Liver (tissue), 9 donors: Measurements from ENCODE around the gene RALB. TPM values are rescaled to one million over a fixed set of nuclear protein-coding genes. Genes with fewer than 3 reads are reported as not detected.
A peak's percentile ranks its signal among the peaks of the same experiment; 100 is the strongest.

Source experiments
- DNase-seq: peaks from one replicate; pipeline ENCODE4 v3.0.0-alpha.2; 2017; ENCODE audit warnings: low spot score
- H3K27ac ChIP-seq, 2 donors: one replicate each; pipeline ENCODE4 v1.7.0; 2013; ENCODE audit warnings: inconsistent platforms in 2 of 2, low read length in 2 of 2, control low read depth in 1 of 2, low read depth in 1 of 2, mild to moderate bottlenecking in 1 of 2
- H3K27me3 ChIP-seq, 4 donors: one replicate each; pipeline versions ENCODE4 v1.6.1 to v1.7.0; 2013; ENCODE audit warnings: low read length in 3 of 4, inconsistent platforms in 1 of 4, mild to moderate bottlenecking in 1 of 4, moderate library complexity in 1 of 4; ENCODE audit not compliant: control insufficient read depth in 4 of 4, insufficient read depth in 4 of 4
- H3K36me3 ChIP-seq, 4 donors: one replicate each; pipeline versions ENCODE4 v1.6.1 to v1.7.0; 2013; ENCODE audit warnings: low read length in 3 of 4, mild to moderate bottlenecking in 3 of 4, low read depth in 1 of 4, moderate library complexity in 1 of 4; ENCODE audit not compliant: control insufficient read depth in 4 of 4, insufficient read depth in 3 of 4
- H3K4me1 ChIP-seq, 4 donors: one replicate each; pipeline versions ENCODE4 v1.6.1 to v1.7.0; 2013; ENCODE audit warnings: low read length in 3 of 4, mild to moderate bottlenecking in 3 of 4, moderate library complexity in 1 of 4; ENCODE audit not compliant: control insufficient read depth in 4 of 4, insufficient read depth in 4 of 4
- H3K4me3 ChIP-seq, 3 donors: one replicate each; pipeline versions ENCODE4 v1.6.1 to v1.7.0; 2013; ENCODE audit warnings: low read length in 3 of 3, control low read depth in 1 of 3, low read depth in 1 of 3, mild to moderate bottlenecking in 1 of 3
- H3K9ac ChIP-seq, 2 donors: one replicate each; pipeline ENCODE4 v1.7.0; 2013; ENCODE audit warnings: low read length in 2 of 2, mild to moderate bottlenecking in 2 of 2, moderate library complexity in 2 of 2, control low read depth in 1 of 2, low read depth in 1 of 2
- H3K9me3 ChIP-seq, 4 donors: one replicate each; pipeline versions ENCODE4 v1.6.1 to v1.7.0; 2013; ENCODE audit warnings: low read length in 3 of 4; ENCODE audit not compliant: control insufficient read depth in 4 of 4
- EGR1 ChIP-seq, 2 donors: IDR thresholded peaks; 2 replicates each; pipeline ENCODE4 v1.6.1; 2016 to 2018; ENCODE audit warnings: antibody characterized with exemption in 2 of 2, low read depth in 2 of 2
- FOXA1 ChIP-seq: IDR thresholded peaks from 2 replicates; pipeline ENCODE4 v1.6.1; 2016; ENCODE audit warnings: antibody characterized with exemption
- FOXA2 ChIP-seq: IDR thresholded peaks from 2 replicates; pipeline ENCODE4 v1.6.1; 2016; ENCODE audit warnings: antibody characterized with exemption
- GABPA ChIP-seq, 2 donors: IDR thresholded peaks in 1 of 2; conservative IDR thresholded peaks in 1 of 2; 2 replicates each; pipeline ENCODE4 v1.6.1; 2016; ENCODE audit warnings: antibody characterized with exemption in 2 of 2, mild to moderate bottlenecking in 1 of 2, moderate library complexity in 1 of 2
- HNF4A ChIP-seq, 2 donors: conservative IDR thresholded peaks; 2 replicates each; pipeline ENCODE4 v1.6.1; 2016; ENCODE audit warnings: antibody characterized with exemption in 2 of 2, mild to moderate bottlenecking in 2 of 2
- HNF4G ChIP-seq: IDR thresholded peaks from 2 replicates; pipeline ENCODE4 v1.6.1; 2016; ENCODE audit warnings: antibody characterized with exemption
- JUND ChIP-seq, 2 donors: IDR thresholded peaks; 2 replicates each; pipeline ENCODE4 v1.6.1; 2016; ENCODE audit warnings: antibody characterized with exemption in 2 of 2
- NR2F2 ChIP-seq: IDR thresholded peaks from 2 replicates; pipeline ENCODE4 v1.6.1; 2016; ENCODE audit warnings: antibody characterized with exemption
- RAD21 ChIP-seq, 2 donors: IDR thresholded peaks; 2 replicates each; pipeline ENCODE4 v1.6.1; 2016; ENCODE audit warnings: antibody characterized with exemption in 2 of 2, mild to moderate bottlenecking in 2 of 2
- RXRA ChIP-seq, 2 donors: IDR thresholded peaks; 2 replicates each; pipeline ENCODE4 v1.6.1; 2017 to 2018; ENCODE audit warnings: antibody characterized with exemption in 2 of 2, mild to moderate bottlenecking in 1 of 2
- SP1 ChIP-seq: IDR thresholded peaks from 2 replicates; pipeline ENCODE4 v1.6.1; 2018; ENCODE audit warnings: antibody characterized with exemption, mild to moderate bottlenecking
- TAF1 ChIP-seq: conservative IDR thresholded peaks from 2 replicates; pipeline ENCODE4 v1.6.1; 2016; ENCODE audit warnings: antibody characterized with exemption, mild to moderate bottlenecking
- YY1 ChIP-seq: IDR thresholded peaks from 2 replicates; pipeline ENCODE4 v1.6.1; 2016; ENCODE audit warnings: antibody characterized with exemption, mild to moderate bottlenecking
- WGBS: extraction: QIAGEN DNeasy Blood & Tissue Kit; methylation state at CpG from one replicate; pipeline ENCODE4 v1.1.7; 2013; 5-methylcytosine and 5-hydroxymethylcytosine counted together
- polyA plus RNA-seq, 2 donors: library from polyadenylated mRNA; stranded (reverse) in 1 of 2; unstranded in 1 of 2; fragments of 200-250 nt in 1 of 2; fragments of >200 nt in 1 of 2; fragmentation: Nextera tagmentation in 1 of 2; extraction: Ambion mirVana in 1 of 2; gene quantifications; one replicate each; pipeline versions ENCODE4 v1.2.1 to v1.2.3, GENCODE V29; 2013 to 2015
- total RNA-seq, 2 donors: library from RNA; depleted of rRNA; stranded (reverse); fragments of >200 nt; gene quantifications; one replicate each; pipeline ENCODE4 v1.2.3, GENCODE V29; 2014
- TF ChIP-seq, protein P1 (sequence below): IDR thresholded peaks from 2 replicates; pipeline ENCODE4 v1.6.1; 2016; ENCODE audit warnings: antibody characterized with exemption, mild to moderate bottlenecking
- TF ChIP-seq, protein P2 (sequence below): IDR thresholded peaks from 2 replicates; pipeline ENCODE4 v1.6.1; 2016; ENCODE audit warnings: antibody characterized with exemption
- TF ChIP-seq, protein P3 (sequence below): fragments of 150-350 bp; IDR thresholded peaks from 2 replicates; pipeline ENCODE4 v1.5.1; 2017; ENCODE audit warnings: improper control_type of control experiment, low read depth, low read length; ENCODE audit not compliant: missing input control
- TF ChIP-seq, protein P4 (sequence below): IDR thresholded peaks from 2 replicates; pipeline ENCODE4 v1.6.1; 2016; ENCODE audit warnings: antibody characterized with exemption
- TF ChIP-seq, protein P5 (sequence below): IDR thresholded peaks from 2 replicates; pipeline ENCODE4 v1.6.1; 2016; ENCODE audit warnings: antibody characterized with exemption
- donor health status: healthy.
- donor health status: healthy.
- donor health status: healthy.
- donor health status: healthy.
- donor health status: healthy.

Gene RALB
- total and polyA plus RNA-seq, 4 donors, result 11.1 to 26.4 (median 20.1) TPM

DNA sequence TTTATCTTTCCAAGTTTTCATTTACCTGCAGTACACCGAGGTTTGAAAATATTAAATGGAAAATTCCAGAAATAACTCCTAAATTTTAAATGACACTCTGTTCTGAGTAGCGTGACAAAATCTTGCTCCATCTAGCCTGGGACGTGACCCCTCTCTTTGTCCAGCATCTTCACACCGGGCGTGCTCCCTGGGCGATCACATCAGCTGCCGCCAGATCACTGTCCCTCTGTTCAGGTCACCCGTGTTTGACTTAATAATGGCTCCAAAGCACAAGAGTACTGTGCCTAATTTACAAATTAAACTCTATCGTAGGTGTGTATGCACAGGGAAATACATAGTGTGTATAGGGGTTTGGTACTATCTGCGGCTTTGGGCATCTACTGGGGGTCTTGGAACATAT is 23.3 kb upstream of the RALB start:
- peaks cover 4 to 15% (median 11%) of the 10 kb centered on the region in 4 donors for H3K4me1 ChIP-seq
- no peaks in the 10 kb centered on the region for H3K36me3 ChIP-seq
- no peak overlapping the region for H3K9ac ChIP-seq
- no peak overlapping the region for H3K27ac ChIP-seq
- WGBS, result 91% methylated on average over 10 of the region's 10 CpGs
- no peak for TF ChIP-seq FOXA2
- TF ChIP-seq HNF4G, result no peak
- no peak for TF ChIP-seq HNF4A (conservative IDR thresholded peaks at IDR 0.05)
- no peak for TF ChIP-seq JUND (IDR thresholded peaks at IDR 0.05)
- no peak for TF ChIP-seq GABPA (IDR thresholded peaks at IDR 0.05 in 1 of 2, conservative IDR thresholded peaks at IDR 0.05 in 1 of 2)
- TF ChIP-seq RAD21 (IDR thresholded peaks at IDR 0.05), result no peak
- TF ChIP-seq, protein P1, sequence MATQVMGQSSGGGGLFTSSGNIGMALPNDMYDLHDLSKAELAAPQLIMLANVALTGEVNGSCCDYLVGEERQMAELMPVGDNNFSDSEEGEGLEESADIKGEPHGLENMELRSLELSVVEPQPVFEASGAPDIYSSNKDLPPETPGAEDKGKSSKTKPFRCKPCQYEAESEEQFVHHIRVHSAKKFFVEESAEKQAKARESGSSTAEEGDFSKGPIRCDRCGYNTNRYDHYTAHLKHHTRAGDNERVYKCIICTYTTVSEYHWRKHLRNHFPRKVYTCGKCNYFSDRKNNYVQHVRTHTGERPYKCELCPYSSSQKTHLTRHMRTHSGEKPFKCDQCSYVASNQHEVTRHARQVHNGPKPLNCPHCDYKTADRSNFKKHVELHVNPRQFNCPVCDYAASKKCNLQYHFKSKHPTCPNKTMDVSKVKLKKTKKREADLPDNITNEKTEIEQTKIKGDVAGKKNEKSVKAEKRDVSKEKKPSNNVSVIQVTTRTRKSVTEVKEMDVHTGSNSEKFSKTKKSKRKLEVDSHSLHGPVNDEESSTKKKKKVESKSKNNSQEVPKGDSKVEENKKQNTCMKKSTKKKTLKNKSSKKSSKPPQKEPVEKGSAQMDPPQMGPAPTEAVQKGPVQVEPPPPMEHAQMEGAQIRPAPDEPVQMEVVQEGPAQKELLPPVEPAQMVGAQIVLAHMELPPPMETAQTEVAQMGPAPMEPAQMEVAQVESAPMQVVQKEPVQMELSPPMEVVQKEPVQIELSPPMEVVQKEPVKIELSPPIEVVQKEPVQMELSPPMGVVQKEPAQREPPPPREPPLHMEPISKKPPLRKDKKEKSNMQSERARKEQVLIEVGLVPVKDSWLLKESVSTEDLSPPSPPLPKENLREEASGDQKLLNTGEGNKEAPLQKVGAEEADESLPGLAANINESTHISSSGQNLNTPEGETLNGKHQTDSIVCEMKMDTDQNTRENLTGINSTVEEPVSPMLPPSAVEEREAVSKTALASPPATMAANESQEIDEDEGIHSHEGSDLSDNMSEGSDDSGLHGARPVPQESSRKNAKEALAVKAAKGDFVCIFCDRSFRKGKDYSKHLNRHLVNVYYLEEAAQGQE, result no peak
- no peak for TF ChIP-seq FOXA1
- no peaks in the 10 kb centered on the region for H3K9me3 ChIP-seq
- no peaks in the 10 kb centered on the region for H3K27me3 ChIP-seq
- H3K4me3 ChIP-seq, result no peak overlapping the region
- no peak for DNase-seq

DNA sequence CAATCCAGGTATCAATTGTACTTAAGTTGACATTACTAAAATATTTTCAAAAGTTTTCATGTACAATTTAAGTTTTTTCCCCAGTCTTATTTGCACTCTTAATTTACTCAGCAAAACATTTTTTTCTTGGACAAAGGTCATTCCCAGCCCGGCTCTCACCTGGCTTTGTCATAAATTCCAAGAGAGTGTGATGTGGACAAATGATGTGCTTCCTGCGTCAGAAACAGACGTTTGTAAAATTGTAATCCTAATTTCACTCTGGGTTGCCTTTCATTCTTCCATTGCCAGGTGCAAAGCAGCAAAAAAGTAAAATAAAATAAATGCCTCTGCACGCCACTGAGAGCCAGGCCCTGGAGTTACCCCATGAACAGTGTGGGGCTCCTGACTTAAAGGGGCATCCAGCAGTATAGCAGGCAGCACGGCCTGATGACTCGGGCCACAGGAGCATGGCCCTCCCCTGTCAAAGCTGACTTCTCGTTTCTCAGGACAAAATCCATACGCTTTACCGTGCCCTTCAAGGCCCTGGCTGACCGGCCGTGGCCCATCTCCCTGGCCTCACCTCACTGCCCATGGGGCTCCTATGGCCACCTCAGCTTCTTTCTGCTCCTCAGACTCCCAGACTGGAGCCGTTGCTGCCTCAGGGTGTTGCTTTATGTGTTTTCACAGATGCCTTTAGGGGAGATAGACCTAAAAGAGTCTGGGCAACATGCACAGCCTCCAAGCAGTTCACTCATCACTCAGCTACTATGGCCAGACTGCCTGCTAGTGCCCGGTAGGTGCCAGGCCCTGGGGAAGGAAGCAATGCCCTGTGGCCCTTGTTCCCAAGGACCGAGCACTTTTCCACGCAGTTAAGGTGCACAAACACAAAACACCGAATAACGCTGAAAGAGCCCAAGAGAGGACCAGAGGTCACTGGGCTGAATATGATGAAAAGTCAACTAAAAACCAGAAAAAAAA is 21.9 kb upstream of the RALB start:
- no peak overlapping the region for H3K9ac ChIP-seq
- TF ChIP-seq TAF1, result no peak
- TF ChIP-seq JUND (IDR thresholded peaks at IDR 0.05), result no peak
- no peak for TF ChIP-seq RXRA (IDR thresholded peaks at IDR 0.05)
- peaks cover 0 to 3% (median under 1%) of the 10 kb centered on the region in 4 donors for H3K4me1 ChIP-seq
- no peak overlapping the region for H3K4me3 ChIP-seq
- WGBS, result 73% methylated on average over 17 of the region's 17 CpGs
- DNase-seq, result no peak
- H3K27ac ChIP-seq, result no peak overlapping the region
- no peaks in the 10 kb centered on the region for H3K36me3 ChIP-seq
- H3K9me3 ChIP-seq, result no peaks in the 10 kb centered on the region
- H3K27me3 ChIP-seq, result no peaks in the 10 kb centered on the region

DNA sequence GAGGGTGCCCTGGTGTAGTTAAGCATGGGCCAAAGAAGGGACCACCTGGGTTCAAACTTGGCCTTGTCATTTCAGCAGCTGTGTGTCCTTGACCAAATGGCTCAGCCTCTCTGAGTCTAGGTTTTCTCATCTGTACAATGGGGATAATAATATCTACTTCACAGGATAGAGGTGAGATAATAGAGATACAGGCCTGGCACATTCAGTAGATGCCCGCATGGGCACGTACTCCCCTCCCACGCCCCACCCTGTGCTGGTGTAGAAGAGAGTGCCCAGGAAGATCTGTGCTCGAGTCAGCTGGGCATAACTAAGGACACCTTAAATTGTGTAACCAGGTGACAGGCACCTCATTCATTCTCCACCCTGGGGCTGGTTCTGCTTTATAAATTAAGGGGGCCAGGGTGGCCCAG is 21.1 kb upstream of the RALB start:
- Histone ChIP-seq H3K27ac (no peak overlapping the region), H3K9me3 (no peaks in the 10 kb centered on the region), H3K4me1 (peaks cover 0 to 3% (median under 1%) of the 10 kb centered on the region in 4 donors), H3K4me3 (peak overlapping the region in 1 of 3 donors; percentile 34), H3K27me3 (no peaks in the 10 kb centered on the region), H3K9ac (no peak overlapping the region), H3K36me3 (no peaks in the 10 kb centered on the region)
- 78% methylated on average over 4 of the region's 4 CpGs for WGBS
- no peak for DNase-seq
- TF ChIP-seq, protein P2, sequence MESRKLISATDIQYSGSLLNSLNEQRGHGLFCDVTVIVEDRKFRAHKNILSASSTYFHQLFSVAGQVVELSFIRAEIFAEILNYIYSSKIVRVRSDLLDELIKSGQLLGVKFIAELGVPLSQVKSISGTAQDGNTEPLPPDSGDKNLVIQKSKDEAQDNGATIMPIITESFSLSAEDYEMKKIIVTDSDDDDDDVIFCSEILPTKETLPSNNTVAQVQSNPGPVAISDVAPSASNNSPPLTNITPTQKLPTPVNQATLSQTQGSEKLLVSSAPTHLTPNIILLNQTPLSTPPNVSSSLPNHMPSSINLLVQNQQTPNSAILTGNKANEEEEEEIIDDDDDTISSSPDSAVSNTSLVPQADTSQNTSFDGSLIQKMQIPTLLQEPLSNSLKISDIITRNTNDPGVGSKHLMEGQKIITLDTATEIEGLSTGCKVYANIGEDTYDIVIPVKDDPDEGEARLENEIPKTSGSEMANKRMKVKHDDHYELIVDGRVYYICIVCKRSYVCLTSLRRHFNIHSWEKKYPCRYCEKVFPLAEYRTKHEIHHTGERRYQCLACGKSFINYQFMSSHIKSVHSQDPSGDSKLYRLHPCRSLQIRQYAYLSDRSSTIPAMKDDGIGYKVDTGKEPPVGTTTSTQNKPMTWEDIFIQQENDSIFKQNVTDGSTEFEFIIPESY, result no peak
- TF ChIP-seq JUND (IDR thresholded peaks at IDR 0.05) (no peak), FOXA2 (no peak), EGR1 (IDR thresholded peaks at IDR 0.05; ENCODE audit: low read depth in 2 of 2) (no peak), SP1 (no peak), TAF1 (no peak), HNF4G (no peak), NR2F2 (no peak), RAD21 (IDR thresholded peaks at IDR 0.05) (no peak), HNF4A (conservative IDR thresholded peaks at IDR 0.05) (no peak), YY1 (no peak)
- TF ChIP-seq, protein P3, sequence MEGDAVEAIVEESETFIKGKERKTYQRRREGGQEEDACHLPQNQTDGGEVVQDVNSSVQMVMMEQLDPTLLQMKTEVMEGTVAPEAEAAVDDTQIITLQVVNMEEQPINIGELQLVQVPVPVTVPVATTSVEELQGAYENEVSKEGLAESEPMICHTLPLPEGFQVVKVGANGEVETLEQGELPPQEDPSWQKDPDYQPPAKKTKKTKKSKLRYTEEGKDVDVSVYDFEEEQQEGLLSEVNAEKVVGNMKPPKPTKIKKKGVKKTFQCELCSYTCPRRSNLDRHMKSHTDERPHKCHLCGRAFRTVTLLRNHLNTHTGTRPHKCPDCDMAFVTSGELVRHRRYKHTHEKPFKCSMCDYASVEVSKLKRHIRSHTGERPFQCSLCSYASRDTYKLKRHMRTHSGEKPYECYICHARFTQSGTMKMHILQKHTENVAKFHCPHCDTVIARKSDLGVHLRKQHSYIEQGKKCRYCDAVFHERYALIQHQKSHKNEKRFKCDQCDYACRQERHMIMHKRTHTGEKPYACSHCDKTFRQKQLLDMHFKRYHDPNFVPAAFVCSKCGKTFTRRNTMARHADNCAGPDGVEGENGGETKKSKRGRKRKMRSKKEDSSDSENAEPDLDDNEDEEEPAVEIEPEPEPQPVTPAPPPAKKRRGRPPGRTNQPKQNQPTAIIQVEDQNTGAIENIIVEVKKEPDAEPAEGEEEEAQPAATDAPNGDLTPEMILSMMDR, result no peak
- TF ChIP-seq, protein P4, sequence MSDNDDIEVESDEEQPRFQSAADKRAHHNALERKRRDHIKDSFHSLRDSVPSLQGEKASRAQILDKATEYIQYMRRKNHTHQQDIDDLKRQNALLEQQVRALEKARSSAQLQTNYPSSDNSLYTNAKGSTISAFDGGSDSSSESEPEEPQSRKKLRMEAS, result no peak
- TF ChIP-seq, protein P5, sequence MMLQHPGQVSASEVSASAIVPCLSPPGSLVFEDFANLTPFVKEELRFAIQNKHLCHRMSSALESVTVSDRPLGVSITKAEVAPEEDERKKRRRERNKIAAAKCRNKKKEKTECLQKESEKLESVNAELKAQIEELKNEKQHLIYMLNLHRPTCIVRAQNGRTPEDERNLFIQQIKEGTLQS, result no peak
